ENCODE measurements around the gene ASAP3.
"Not testable (repeated sequence)": the region's sequence is repeated elsewhere in the genome, so short reads cannot be mapped to it uniquely, and the experiment has no call there.

Gene ASAP3

DNA sequence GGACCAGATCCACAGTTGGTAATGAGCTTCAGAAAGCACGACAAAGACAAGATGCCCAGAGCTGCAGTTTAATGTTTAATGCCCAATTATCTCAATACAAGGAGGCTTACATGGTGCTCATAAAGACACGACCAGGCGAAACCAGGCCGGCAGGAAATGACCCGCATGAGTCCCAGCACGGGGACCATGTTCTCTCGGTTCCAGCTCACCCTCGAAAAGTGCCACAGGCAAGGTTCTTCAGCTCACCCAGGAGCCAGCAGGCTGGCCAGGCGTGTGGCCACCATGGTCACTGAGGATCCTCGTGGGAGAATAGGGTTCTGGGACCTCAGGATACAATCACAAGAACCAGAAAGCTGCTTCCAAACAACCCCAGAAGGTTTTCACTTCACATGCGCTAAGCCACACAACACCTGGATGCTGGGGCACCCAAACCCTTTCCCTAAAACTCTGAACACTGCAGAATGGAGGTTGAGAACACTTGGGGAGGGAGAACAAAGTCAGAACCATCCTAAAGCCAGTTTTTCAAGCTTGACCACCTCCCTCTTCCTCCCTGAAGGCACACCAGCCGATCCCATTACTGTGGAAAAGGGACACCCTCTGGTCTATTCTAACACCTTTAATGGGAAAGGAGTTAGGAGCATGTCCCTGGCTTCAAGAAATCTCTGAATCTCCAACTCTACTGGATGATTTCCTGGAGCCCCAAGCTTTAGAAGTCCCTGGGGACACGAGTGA lies 22.6 kb upstream of the ASAP3 start:
- no peak overlapping the region for H3K27ac ChIP-seq (ENCODE audit: low read depth, low read length)
- no peaks in the 10 kb centered on the region for H3K27me3 ChIP-seq (ENCODE audit: control insufficient read depth in 1 of 2, insufficient read depth in 2 of 2, low read length in 2 of 2)
- H3K4me3 ChIP-seq (ENCODE audit: low read depth in 1 of 2, low read length in 2 of 2): no peak overlapping the region
- H3K9me3 ChIP-seq (ENCODE audit: low read length): no peaks in the 10 kb centered on the region
- no peak overlapping the region for H3K9ac ChIP-seq (ENCODE audit: low read length)
- no peaks in the 10 kb centered on the region for H3K36me3 ChIP-seq (ENCODE audit: insufficient read depth, low read length)
- H3K4me1 ChIP-seq (ENCODE audit: insufficient read depth, low read length): no peaks in the 10 kb centered on the region

DNA sequence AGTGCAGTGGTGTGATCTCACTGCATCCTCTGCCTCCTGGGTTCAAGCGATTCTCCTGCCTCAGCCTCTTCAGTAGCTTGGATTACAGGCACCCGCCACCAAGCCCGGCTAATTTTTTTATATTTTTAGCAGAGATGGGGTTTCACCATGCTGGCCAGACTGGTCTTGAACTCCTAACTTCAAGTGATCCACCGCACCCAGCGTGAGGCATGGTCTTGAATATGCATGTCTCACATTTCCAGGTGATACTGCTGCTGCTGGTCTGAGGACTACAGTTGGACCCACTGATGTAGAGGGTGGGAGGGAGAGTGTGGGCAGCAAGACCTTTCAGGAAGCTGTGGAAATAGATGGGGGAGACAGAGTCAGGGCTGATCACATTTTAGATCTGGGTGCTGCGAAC lies 21.9 kb upstream of the ASAP3 start:
- H3K36me3 ChIP-seq (ENCODE audit: insufficient read depth, low read length): no peaks in the 10 kb centered on the region

DNA sequence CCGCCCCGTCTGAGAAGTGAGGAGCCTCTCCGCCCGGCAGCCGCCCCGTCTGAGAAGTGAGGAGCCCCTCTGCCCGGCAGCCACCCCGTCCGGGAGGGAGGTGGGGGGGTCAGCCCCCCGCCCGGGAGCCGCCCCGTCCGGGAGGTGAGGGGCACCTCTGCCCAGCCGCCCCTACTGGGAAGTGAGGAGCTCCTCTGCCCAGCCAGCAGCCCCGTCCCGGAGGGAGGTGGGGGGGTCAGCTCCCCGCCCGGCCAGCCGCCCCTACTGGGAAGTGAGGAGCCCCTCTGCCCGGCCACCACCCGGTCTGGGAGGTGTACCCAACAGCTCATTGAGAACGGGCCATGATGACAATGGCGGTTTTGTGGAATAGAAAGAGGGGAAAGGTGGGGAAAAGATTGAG lies 20.2 kb upstream of the ASAP3 start:
- H3K9ac ChIP-seq (ENCODE audit: low read length); H3K27me3 ChIP-seq (ENCODE audit: control insufficient read depth in 1 of 2, insufficient read depth in 2 of 2, low read length in 2 of 2); H3K4me1 ChIP-seq (ENCODE audit: insufficient read depth, low read length); H3K9me3 ChIP-seq (ENCODE audit: low read length); H3K4me3 ChIP-seq (ENCODE audit: low read depth in 1 of 2, low read length in 2 of 2); H3K27ac ChIP-seq (ENCODE audit: low read depth, low read length); H3K36me3 ChIP-seq (ENCODE audit: insufficient read depth, low read length): not testable (repeated sequence)

More for the DNA sequence above, 21.9 kb upstream of the ASAP3 start:
- H3K4me3 ChIP-seq (ENCODE audit: low read depth in 1 of 2, low read length in 2 of 2): no peak overlapping the region
- no peaks in the 10 kb centered on the region for H3K4me1 ChIP-seq (ENCODE audit: insufficient read depth, low read length)
- no peaks in the 10 kb centered on the region for H3K27me3 ChIP-seq (ENCODE audit: control insufficient read depth in 1 of 2, insufficient read depth in 2 of 2, low read length in 2 of 2)
- H3K9ac ChIP-seq (ENCODE audit: low read length): no peak overlapping the region
- no peak overlapping the region for H3K27ac ChIP-seq (ENCODE audit: low read depth, low read length)
- no peaks in the 10 kb centered on the region for H3K9me3 ChIP-seq (ENCODE audit: low read length)

DNA sequence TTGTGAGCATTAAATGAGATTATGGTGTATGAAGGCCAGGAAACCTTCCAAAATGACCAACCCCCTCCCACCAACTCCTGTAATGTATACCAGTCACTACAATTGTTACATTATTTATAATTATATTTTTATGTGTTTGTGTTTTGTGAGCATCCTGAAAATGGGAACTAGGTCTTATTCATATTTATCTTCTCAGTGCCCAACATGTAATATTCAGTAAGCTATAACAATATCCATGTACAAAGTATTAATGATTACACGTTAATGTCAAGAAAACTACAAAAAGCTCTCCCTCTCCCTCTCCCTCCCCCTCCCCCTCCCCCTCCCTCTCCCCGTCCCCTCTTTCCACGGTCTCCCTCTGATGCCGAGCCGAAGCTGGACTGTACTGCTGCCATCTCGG lies 19.0 kb upstream of the ASAP3 start:
- Histone ChIP-seq H3K27me3 (ENCODE audit: control insufficient read depth in 1 of 2, insufficient read depth in 2 of 2, low read length in 2 of 2) (no peaks in the 10 kb centered on the region), H3K36me3 (ENCODE audit: insufficient read depth, low read length) (no peaks in the 10 kb centered on the region), H3K9ac (ENCODE audit: low read length) (no peak overlapping the region), H3K9me3 (ENCODE audit: low read length) (no peaks in the 10 kb centered on the region), H3K4me1 (ENCODE audit: insufficient read depth, low read length) (no peaks in the 10 kb centered on the region), H3K27ac (ENCODE audit: low read depth, low read length) (no peak overlapping the region), H3K4me3 (ENCODE audit: low read depth in 1 of 2, low read length in 2 of 2) (no peak overlapping the region)

DNA sequence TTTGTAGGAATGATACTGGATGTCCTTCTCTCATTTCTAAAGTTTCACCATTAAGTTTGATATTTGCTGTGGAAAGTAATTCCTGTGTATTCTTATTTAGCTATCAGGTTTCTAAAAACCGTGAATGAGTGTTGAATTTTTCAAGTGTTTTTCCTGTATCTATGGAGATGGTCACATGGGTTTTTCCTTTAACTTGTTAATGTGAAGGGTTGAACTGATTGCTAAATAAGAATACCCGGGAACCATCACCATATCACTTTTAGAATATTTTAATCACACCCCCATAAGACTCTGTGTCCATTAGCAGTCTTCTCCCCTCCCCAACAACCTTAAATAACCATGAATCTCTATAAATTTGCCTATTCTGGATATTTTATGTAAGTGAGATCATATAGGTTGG lies 16.5 kb upstream of the ASAP3 start:
- Histone ChIP-seq H3K4me3 (ENCODE audit: low read depth in 1 of 2, low read length in 2 of 2) (no peak overlapping the region), H3K27me3 (ENCODE audit: control insufficient read depth in 1 of 2, insufficient read depth in 2 of 2, low read length in 2 of 2) (no peaks in the 10 kb centered on the region), H3K4me1 (ENCODE audit: insufficient read depth, low read length) (no peaks in the 10 kb centered on the region), H3K36me3 (ENCODE audit: insufficient read depth, low read length) (no peaks in the 10 kb centered on the region), H3K9ac (ENCODE audit: low read length) (no peak overlapping the region), H3K27ac (ENCODE audit: low read depth, low read length) (no peak overlapping the region), H3K9me3 (ENCODE audit: low read length) (no peaks in the 10 kb centered on the region)

DNA sequence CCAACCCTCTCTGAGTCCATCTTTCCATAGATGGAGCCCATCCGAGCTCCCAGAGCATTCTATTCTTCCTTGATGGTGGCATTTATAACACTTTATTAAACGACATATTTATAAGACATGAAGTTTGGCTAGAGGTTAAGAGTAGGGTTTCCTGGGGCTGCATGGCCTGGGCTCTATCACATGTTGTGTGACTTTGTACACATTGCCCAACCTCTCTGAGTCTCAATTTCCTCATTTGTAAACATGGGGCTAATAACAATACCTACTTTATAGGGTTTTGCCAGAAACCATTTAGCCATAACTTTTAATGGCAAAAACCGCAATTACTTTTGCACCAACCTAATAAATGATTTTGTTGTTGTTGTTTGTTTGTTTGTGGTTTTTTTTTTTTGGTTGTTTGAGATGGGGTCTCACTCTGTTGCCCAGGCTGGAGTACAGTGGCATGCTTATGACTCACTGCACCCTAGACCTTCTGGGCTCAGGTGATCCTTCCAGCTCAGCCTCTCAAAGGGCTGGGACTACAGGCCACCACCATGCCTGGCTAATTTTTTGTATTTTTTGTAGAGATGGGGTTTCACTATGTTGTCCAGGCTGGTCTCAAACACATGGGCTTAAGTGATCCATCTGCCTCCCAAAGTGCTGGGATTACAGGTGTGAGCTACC lies 13.9 kb upstream of the ASAP3 start:
- Histone ChIP-seq H3K36me3 (ENCODE audit: insufficient read depth, low read length) (no peaks in the 10 kb centered on the region), H3K4me3 (ENCODE audit: low read depth in 1 of 2, low read length in 2 of 2) (no peak overlapping the region), H3K27ac (ENCODE audit: low read depth, low read length) (no peak overlapping the region), H3K27me3 (ENCODE audit: control insufficient read depth in 1 of 2, insufficient read depth in 2 of 2, low read length in 2 of 2) (no peaks in the 10 kb centered on the region), H3K4me1 (ENCODE audit: insufficient read depth, low read length) (no peaks in the 10 kb centered on the region), H3K9me3 (ENCODE audit: low read length) (no peaks in the 10 kb centered on the region), H3K9ac (ENCODE audit: low read length) (no peak overlapping the region)

DNA sequence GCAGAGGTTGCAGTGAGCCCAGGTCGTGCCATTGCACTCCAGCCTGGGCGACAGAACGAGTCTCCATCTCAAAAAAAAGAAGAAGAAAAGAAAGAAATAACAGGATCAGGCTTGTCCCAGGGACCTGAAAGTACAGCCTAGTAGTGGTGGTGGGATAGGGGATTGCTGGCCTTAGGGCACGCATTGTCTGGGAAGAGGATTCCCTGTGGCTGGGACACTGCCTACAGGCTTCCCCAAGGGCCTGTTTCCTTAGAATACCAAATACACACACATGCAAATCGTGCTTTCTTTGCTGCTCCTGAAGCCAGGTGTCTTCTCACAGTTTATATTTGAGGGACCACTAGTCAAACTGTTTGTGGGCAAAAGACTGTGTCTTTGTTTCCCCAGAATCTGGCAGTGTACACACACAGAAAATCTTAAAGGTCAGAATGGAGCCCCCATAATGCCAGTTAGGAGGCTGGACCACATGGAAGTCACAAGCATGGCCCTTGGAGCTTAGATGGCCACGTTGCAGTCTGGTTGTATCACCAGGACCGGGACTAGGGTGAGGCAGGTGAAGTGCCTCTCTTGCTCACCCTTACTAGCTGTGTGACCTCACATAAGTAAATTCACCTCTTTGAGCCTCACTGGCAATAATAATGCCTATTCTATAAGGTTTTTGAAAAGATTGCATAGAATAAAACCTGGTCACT lies 12.7 kb upstream of the ASAP3 start:
- no peak overlapping the region for H3K27ac ChIP-seq (ENCODE audit: low read depth, low read length)
- H3K27me3 ChIP-seq (ENCODE audit: control insufficient read depth in 1 of 2, insufficient read depth in 2 of 2, low read length in 2 of 2): no peaks in the 10 kb centered on the region
- no peak overlapping the region for H3K4me3 ChIP-seq (ENCODE audit: low read depth in 1 of 2, low read length in 2 of 2)
- no peaks in the 10 kb centered on the region for H3K4me1 ChIP-seq (ENCODE audit: insufficient read depth, low read length)
- H3K9ac ChIP-seq (ENCODE audit: low read length): no peak overlapping the region
- no peaks in the 10 kb centered on the region for H3K9me3 ChIP-seq (ENCODE audit: low read length)
- H3K36me3 ChIP-seq (ENCODE audit: insufficient read depth, low read length): no peaks in the 10 kb centered on the region

DNA sequence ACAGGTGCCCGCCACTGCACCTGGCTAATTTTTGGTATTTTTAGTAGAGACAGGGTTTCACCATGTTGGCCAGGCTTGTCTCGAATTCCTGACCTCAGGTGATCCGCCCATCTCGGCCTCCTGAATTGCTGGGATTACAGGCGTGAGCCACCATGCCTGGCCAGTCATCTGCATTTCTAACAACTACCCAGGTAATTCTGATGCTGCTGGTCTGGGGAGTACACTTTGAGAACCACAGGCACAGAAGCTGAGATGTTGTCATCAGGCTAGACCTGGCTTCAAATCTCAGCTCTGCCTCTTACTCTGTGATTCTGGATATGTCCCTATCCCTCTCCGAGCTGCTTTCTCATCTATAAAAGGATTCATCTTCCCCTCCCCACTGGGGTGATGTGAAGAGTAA lies 10.9 kb upstream of the ASAP3 start:
- not testable (repeated sequence) for H3K9me3 ChIP-seq (ENCODE audit: low read length)

DNA sequence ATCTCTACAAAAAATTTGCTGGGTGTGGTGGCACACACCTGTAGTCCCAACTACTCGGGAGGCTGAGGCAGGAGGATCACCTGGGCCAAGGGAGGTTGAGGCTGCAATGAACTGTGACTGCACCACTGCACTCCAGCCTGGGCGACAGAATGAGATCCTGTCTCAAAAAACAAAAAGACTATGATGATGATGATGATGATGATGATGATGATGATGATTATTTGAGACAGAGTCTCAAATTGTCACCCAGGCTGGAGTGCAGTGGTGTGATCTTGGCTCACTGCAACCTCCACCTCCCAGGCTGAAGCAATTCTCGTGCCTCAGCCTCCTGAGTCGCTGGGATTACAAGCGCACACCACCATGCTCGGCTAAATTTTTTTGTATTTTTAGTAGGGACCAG lies 8.8 kb upstream of the ASAP3 start:
- H3K9ac ChIP-seq (ENCODE audit: low read length); H3K4me1 ChIP-seq (ENCODE audit: insufficient read depth, low read length); H3K36me3 ChIP-seq (ENCODE audit: insufficient read depth, low read length); H3K9me3 ChIP-seq (ENCODE audit: low read length); H3K27ac ChIP-seq (ENCODE audit: low read depth, low read length); H3K4me3 ChIP-seq (ENCODE audit: low read depth in 1 of 2, low read length in 2 of 2); H3K27me3 ChIP-seq (ENCODE audit: control insufficient read depth in 1 of 2, insufficient read depth in 2 of 2, low read length in 2 of 2): not testable (repeated sequence)

More for the DNA sequence above, 10.9 kb upstream of the ASAP3 start:
- not testable (repeated sequence) for H3K4me3 ChIP-seq (ENCODE audit: low read depth in 1 of 2, low read length in 2 of 2); H3K4me1 ChIP-seq (ENCODE audit: insufficient read depth, low read length); H3K27me3 ChIP-seq (ENCODE audit: control insufficient read depth in 1 of 2, insufficient read depth in 2 of 2, low read length in 2 of 2); H3K36me3 ChIP-seq (ENCODE audit: insufficient read depth, low read length); H3K9ac ChIP-seq (ENCODE audit: low read length); H3K27ac ChIP-seq (ENCODE audit: low read depth, low read length)

DNA sequence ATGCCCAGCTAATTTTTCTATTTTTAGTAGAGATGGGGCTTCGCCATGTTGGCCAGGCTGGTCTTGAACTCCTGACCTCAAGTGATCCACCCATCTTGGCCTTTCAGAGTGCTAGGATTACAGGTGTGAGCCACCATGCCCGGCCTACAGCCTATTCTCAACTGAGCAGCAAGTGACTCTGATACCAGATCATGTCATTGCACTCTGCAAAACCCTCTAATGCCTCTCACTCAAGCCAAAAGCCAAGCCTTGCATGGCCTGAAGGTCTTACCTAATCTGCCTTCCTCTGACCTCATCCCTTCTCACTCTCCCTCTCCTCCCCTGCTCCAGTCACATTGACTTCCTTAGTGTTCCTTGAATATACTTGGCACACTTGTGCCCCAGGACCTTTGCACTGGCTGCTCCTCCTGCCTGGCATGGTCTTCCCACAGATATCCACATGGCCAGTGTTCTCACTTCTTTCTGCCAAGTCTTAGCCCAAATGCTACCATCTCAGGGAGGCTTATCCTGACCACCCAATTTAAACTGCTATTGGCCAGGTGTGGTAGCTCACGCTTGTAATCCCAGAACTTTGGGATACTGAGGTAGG lies 8.2 kb upstream of the ASAP3 start:
- H3K4me3 ChIP-seq (ENCODE audit: low read depth in 1 of 2, low read length in 2 of 2): no peak overlapping the region
- H3K36me3 ChIP-seq (ENCODE audit: insufficient read depth, low read length): no peaks in the 10 kb centered on the region
- H3K9ac ChIP-seq (ENCODE audit: low read length): no peak overlapping the region
- H3K4me1 ChIP-seq (ENCODE audit: insufficient read depth, low read length): no peaks in the 10 kb centered on the region
- H3K27ac ChIP-seq (ENCODE audit: low read depth, low read length): no peak overlapping the region
- no peaks in the 10 kb centered on the region for H3K9me3 ChIP-seq (ENCODE audit: low read length)
- no peaks in the 10 kb centered on the region for H3K27me3 ChIP-seq (ENCODE audit: control insufficient read depth in 1 of 2, insufficient read depth in 2 of 2, low read length in 2 of 2)

DNA sequence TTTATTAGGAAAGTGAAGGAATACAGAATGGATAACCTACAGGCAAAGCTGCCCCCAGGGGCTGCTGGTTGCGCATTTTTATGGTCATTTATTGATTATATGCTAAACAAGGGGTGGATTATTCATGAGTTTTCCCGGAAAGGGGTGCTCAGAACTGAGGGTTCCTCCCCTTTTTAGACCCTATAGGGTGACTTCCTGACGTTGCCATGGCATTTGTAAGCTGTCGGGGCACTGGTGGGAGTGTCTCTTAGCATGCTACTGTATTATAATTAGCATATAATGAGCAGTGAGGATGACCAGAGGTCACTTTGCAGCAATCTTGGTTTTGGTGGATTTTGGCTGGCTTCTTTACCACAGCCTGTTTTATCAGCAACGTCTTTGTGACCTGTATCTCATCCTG lies 5.9 kb upstream of the ASAP3 start:
- no peak overlapping the region for H3K4me3 ChIP-seq (ENCODE audit: low read depth in 1 of 2, low read length in 2 of 2)
- H3K4me1 ChIP-seq (ENCODE audit: insufficient read depth, low read length): peaks cover 3% of the 10 kb centered on the region
- no peak overlapping the region for H3K9ac ChIP-seq (ENCODE audit: low read length)
- H3K27me3 ChIP-seq (ENCODE audit: control insufficient read depth in 1 of 2, insufficient read depth in 2 of 2, low read length in 2 of 2): no peaks in the 10 kb centered on the region
- no peaks in the 10 kb centered on the region for H3K9me3 ChIP-seq (ENCODE audit: low read length)
- no peaks in the 10 kb centered on the region for H3K36me3 ChIP-seq (ENCODE audit: insufficient read depth, low read length)
- no peak overlapping the region for H3K27ac ChIP-seq (ENCODE audit: low read depth, low read length)

All from muscle layer of colon (tissue), 2 donors.